NCI-H748 treated with DMSO at 0.1 percent for 48 hours (cell line): ENCODE measurements around the gene HDAC4.

ENCODE experiments used
- DNase-seq: peaks from one replicate; lab custom pipeline; 2025; lab: John Stamatoyannopoulos, UW

HDAC4 gene

GRCh38 chr2:239064891-239065290 lies 335.9 kb downstream of the HDAC4 start:
- no peak for DNase-seq

GRCh38 chr2:239064253-239064652 lies 336.6 kb downstream of the HDAC4 start:
- no peak for DNase-seq

GRCh38 chr2:239062743-239063142 lies 338.1 kb downstream of the HDAC4 start:
- DNase-seq, result no peak

GRCh38 chr2:239061824-239062570 lies 338.8 kb downstream of the HDAC4 start:
- DNase-seq, result no peak

- DNase-seq, result no peak
Observed at GRCh38 chr2:239061121-239061666, 339.6 kb downstream of the HDAC4 start.

- DNase-seq, result no peak
Observed at GRCh38 chr2:239060676-239061075, 340.1 kb downstream of the HDAC4 start.

- DNase-seq, result no peak
Observed at GRCh38 chr2:239059854-239060253, 341.0 kb downstream of the HDAC4 start.

GRCh38 chr2:239058766-239059165 lies 342.1 kb downstream of the HDAC4 start:
- DNase-seq, result no peak

- DNase-seq, result no peak
Observed at GRCh38 chr2:239057533-239057932, 343.3 kb downstream of the HDAC4 start.

GRCh38 chr2:239056611-239057010 lies 344.2 kb downstream of the HDAC4 start:
- DNase-seq, result no peak

- DNase-seq, result no peak
Observed at GRCh38 chr2:239055756-239056493, 344.9 kb downstream of the HDAC4 start.

GRCh38 chr2:239054921-239055320 lies 345.9 kb downstream of the HDAC4 start:
- no peak for DNase-seq

GRCh38 chr2:239053801-239054503 lies 346.9 kb downstream of the HDAC4 start:
- DNase-seq, result no peak

- DNase-seq, result no peak
Observed at GRCh38 chr2:239052798-239053665, 347.8 kb downstream of the HDAC4 start.

- DNase-seq, result no peak
Observed at GRCh38 chr2:239051891-239052445, 348.9 kb downstream of the HDAC4 start.

GRCh38 chr2:239050252-239050649 lies 350.6 kb downstream of the HDAC4 start:
- DNase-seq, result no peak

GRCh38 chr2:239049421-239050251 lies 351.2 kb downstream of the HDAC4 start:
- no peak for DNase-seq

GRCh38 chr2:239048736-239049135 lies 352.1 kb downstream of the HDAC4 start:
- no peak for DNase-seq

- DNase-seq, result no peak
Observed at GRCh38 chr2:239047861-239048260, 353.0 kb downstream of the HDAC4 start.

- DNase-seq, result no peak
Observed at GRCh38 chr2:239047420-239047819, 353.4 kb downstream of the HDAC4 start.
